HFF-Myc (cell line): ENCODE measurements around the gene CAMK1D.

Experiments
- DNase-seq: peaks from one replicate; pipeline ENCODE4 v3.0.0-alpha.2; 2011; ENCODE audit warnings: low read depth; ENCODE audit errors: extremely low read depth
- H3K4me3 ChIP-seq: replicated peaks from 2 replicates; pipeline ENCODE4 v1.5.1; 2011; ENCODE audit warnings: low read depth, mild to moderate bottlenecking, control low read depth, low read length
- CTCF ChIP-seq: IDR thresholded peaks from 2 replicates; pipeline ENCODE4 v1.5.1; 2012; ENCODE audit warnings: mild to moderate bottlenecking, low read depth, low read length, control low read depth; ENCODE audit errors: missing control alignments

Gene CAMK1D

GRCh38 chr10:12811826-12812225 is 462.5 kb downstream of the CAMK1D start:
- no peak overlapping the region for H3K4me3 ChIP-seq
- TF ChIP-seq CTCF: no peak
- no peak for DNase-seq

- H3K4me3 ChIP-seq: no peak overlapping the region
- no peak for DNase-seq
- no peak for TF ChIP-seq CTCF
Measured at GRCh38 chr10:12812571-12812970, 463.2 kb downstream of the CAMK1D start.

DNA sequence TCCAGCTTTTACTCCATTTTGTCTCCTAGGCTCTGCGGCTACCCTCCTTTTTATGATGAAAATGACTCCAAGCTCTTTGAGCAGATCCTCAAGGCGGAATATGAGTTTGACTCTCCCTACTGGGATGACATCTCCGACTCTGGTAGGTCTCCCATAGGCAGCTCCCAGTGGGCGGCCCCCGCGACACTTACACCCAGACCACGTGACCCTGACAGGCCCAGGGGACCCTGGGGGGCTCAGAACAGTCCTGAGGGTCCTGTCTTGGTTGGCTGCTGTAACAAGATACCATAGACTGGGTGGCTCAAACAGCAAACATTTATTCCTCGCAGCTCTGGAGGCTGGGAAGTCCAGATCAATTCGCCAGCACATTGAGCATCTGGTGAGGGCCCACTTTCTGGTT is 464.8 kb downstream of the CAMK1D start:
- no peak for TF ChIP-seq CTCF
- no peak overlapping the region for H3K4me3 ChIP-seq
- no peak for DNase-seq

- DNase-seq: no peak
- no peak for TF ChIP-seq CTCF
- no peak overlapping the region for H3K4me3 ChIP-seq
Measured at GRCh38 chr10:12819071-12819470, 469.7 kb downstream of the CAMK1D start.

DNA sequence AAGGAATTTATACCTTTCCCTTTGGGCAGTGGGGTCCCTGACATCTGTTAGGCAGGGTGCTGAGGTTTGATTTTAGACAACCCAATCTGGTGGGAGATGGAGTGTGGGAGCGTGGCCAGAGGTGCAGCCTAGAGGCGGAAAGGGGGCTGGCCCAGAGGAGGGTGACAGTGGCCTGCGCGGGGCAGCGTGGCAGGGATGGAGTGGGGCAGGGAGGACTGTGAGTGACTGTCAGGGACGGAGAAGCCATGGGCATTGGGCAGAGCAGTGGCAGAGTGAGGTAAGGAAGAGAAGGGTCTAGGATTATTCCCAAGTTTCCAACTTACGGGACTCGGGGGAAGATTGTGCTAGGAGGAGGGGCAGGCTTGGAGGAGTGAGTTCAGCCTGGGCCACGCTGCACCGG is 470.3 kb downstream of the CAMK1D start:
- TF ChIP-seq CTCF: no peak
- H3K4me3 ChIP-seq: no peak overlapping the region
- no peak for DNase-seq

DNA sequence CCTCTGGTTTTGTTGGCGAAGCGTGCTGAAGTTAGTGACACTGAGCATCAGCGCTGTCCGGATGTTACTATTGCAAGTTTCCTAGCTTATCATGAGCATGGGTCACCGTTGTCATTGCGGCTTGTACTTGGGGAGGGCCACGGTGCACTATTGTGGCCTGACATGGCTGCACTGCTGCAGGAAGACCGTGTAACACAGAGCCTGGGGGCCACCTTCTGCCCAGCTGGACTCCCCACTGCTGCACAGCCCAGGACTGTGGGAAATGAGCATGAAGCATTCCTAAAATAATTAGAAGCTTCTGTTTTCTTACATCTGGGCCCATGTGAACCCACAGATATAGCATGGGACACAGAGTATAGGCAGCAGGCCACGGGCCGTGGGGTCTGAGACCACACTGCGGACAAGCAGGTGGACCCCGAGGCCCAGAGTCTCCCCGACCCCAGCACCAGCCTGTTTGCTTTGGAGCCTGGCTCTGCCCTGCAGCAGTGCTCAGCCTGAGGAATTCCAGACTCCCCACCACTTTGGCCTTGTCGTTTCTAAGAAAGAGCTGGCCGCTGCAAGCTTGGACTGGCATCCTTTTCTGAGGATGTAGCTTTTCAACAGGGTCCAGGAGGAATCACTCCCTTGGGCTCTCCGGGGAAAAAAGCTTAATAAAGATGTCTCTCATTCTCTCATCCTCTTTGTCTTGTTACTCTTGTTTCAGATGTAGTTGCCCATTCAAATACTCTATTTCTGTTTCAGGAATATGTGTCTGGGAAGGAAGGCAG is 473.0 kb downstream of the CAMK1D start:
- no peak overlapping the region for H3K4me3 ChIP-seq
- TF ChIP-seq CTCF: no peak
- no peak for DNase-seq

GRCh38 chr10:12822893-12823170 is 473.5 kb downstream of the CAMK1D start:
- no peak for DNase-seq
- no peak overlapping the region for H3K4me3 ChIP-seq
- no peak for TF ChIP-seq CTCF
